HEK293 (cell line): ENCODE results near the gene FRA10AC1.

Source experiments
- CTCF ChIA-PET: fragments of 350-600 bp; formaldehyde crosslinking; extraction: SDS; loops from one replicate; lab custom pipeline; 2021; ENCODE audit warnings: antibody characterized with exemption; lab: Yijun Ruan, JAX
- POLR2A ChIA-PET: fragments of 300-600 bp; formaldehyde crosslinking; extraction: SDS; loops from one replicate; lab custom pipeline; 2020; ENCODE audit warnings: antibody characterized with exemption, inconsistent platforms; lab: Yijun Ruan, JAX
- H3K27ac ChIP-seq: fragments of 200-500 bp; sonication (Bioruptor generic); 2 replicates; pipeline ENCODE4 v1.5.1; 2014; ENCODE audit warnings: low read depth, low read length, control low read depth, inconsistent platforms; ENCODE audit errors: extremely low read depth
- H3K36me3 ChIP-seq, 2 experiments: fragments of 200-500 bp in 1 of 2; sonication (Bioruptor generic) in 1 of 2; 1 replicate in 1 of 2; 2 replicates in 1 of 2; pipeline ENCODE4 v1.5.1; 2014 to 2017; ENCODE audit warnings: inconsistent platforms in 2 of 2, low read length in 2 of 2; ENCODE audit not compliant: control insufficient read depth in 2 of 2, insufficient read depth in 1 of 2
- H3K4me1 ChIP-seq: fragments of 200-500 bp; sonication (Bioruptor generic); 2 replicates; pipeline ENCODE4 v1.5.1; 2014; ENCODE audit warnings: mild to moderate bottlenecking, low read length, inconsistent platforms; ENCODE audit not compliant: control insufficient read depth, insufficient read depth
- H3K4me3 ChIP-seq: 2 replicates; pipeline ENCODE4 v1.5.1; 2011; ENCODE audit warnings: low read depth, mild to moderate bottlenecking, control low read depth, low read length, moderate library complexity
- H3K9me3 ChIP-seq: fragments of 200-500 bp; sonication (Bioruptor generic); 2 replicates; pipeline ENCODE4 v1.5.1; 2014; ENCODE audit warnings: low read depth, low read length, inconsistent platforms; ENCODE audit not compliant: control insufficient read depth, insufficient read depth
- ATF2 ChIP-seq: fragments of 450-650 bp; formaldehyde crosslinking; IDR thresholded peaks from 2 replicates; pipeline ENCODE4 v1.5.1; 2016; ENCODE audit warnings: missing biosample characterization, missing genetic modification characterization, low read depth
- CTCF ChIP-seq: fragments of 450-650 bp; formaldehyde crosslinking; IDR thresholded peaks from 2 replicates; pipeline ENCODE4 v1.5.1; 2016; ENCODE audit warnings: missing biosample characterization, missing genetic modification characterization
- GLIS2 ChIP-seq: fragments of 450-650 bp; formaldehyde crosslinking; IDR thresholded peaks from 2 replicates; pipeline ENCODE4 v1.5.1; 2016; ENCODE audit warnings: missing biosample characterization, missing genetic modification characterization
- HIC1 ChIP-seq: fragments of 450-650 bp; formaldehyde crosslinking; IDR thresholded peaks from 2 replicates; pipeline ENCODE4 v1.5.1; 2016; ENCODE audit warnings: missing biosample characterization, missing genetic modification characterization
- OSR2 ChIP-seq: fragments of 450-650 bp; formaldehyde crosslinking; IDR thresholded peaks from 2 replicates; pipeline ENCODE4 v1.5.1; 2016; ENCODE audit warnings: missing biosample characterization, missing genetic modification characterization
- YY2 ChIP-seq: fragments of 450-650 bp; formaldehyde crosslinking; IDR thresholded peaks from 2 replicates; pipeline ENCODE4 v1.5.1; 2016; ENCODE audit warnings: missing biosample characterization, missing genetic modification characterization
- ZBTB17 ChIP-seq: fragments of 450-650 bp; formaldehyde crosslinking; IDR thresholded peaks from 2 replicates; pipeline ENCODE4 v1.5.1; 2016; ENCODE audit warnings: missing biosample characterization, missing genetic modification characterization
- ZBTB44 ChIP-seq: fragments of 450-650 bp; IDR thresholded peaks from 2 replicates; pipeline ENCODE4 v1.5.1; 2018; ENCODE audit warnings: missing biosample characterization, mild to moderate bottlenecking, missing genetic modification characterization
- ZFHX2 ChIP-seq: fragments of 450-650 bp; formaldehyde crosslinking; conservative IDR thresholded peaks from 2 replicates; pipeline ENCODE4 v1.5.1; 2016; ENCODE audit warnings: missing biosample characterization, missing genetic modification characterization
- ZIC2 ChIP-seq: fragments of 450-650 bp; formaldehyde crosslinking; IDR thresholded peaks from 2 replicates; pipeline ENCODE4 v1.5.1; 2016; ENCODE audit warnings: missing biosample characterization, missing genetic modification characterization
- ZNF19 ChIP-seq: fragments of 450-650 bp; formaldehyde crosslinking; IDR thresholded peaks from 2 replicates; pipeline ENCODE4; 2016; ENCODE audit warnings: missing biosample characterization, missing genetic modification characterization, low read depth
- ZNF202 ChIP-seq: fragments of 450-650 bp; formaldehyde crosslinking; IDR thresholded peaks from 2 replicates; pipeline ENCODE4 v1.5.1; 2016; ENCODE audit warnings: missing biosample characterization, missing genetic modification characterization, borderline replicate concordance
- ZNF23 ChIP-seq: fragments of 450-650 bp; formaldehyde crosslinking; IDR thresholded peaks from 2 replicates; pipeline ENCODE4 v1.5.1; 2016; ENCODE audit warnings: missing biosample characterization, missing genetic modification characterization, borderline replicate concordance
- ZNF280D ChIP-seq: fragments of 450-650 bp; formaldehyde crosslinking; IDR thresholded peaks from 2 replicates; pipeline ENCODE4 v1.5.1; 2016; ENCODE audit warnings: missing biosample characterization, missing genetic modification characterization
- ZNF324 ChIP-seq: fragments of 450-650 bp; formaldehyde crosslinking; IDR thresholded peaks from 2 replicates; pipeline ENCODE4 v1.5.1; 2016; ENCODE audit warnings: missing biosample characterization, missing genetic modification characterization
- ZNF354C ChIP-seq: fragments of 450-650 bp; formaldehyde crosslinking; IDR thresholded peaks from 2 replicates; pipeline ENCODE4 v1.5.1; 2016; ENCODE audit warnings: missing biosample characterization, missing genetic modification characterization, low read depth, borderline replicate concordance
- ZNF549 ChIP-seq: fragments of 450-650 bp; IDR thresholded peaks from 2 replicates; pipeline ENCODE4 v1.5.1; 2018; ENCODE audit warnings: missing biosample characterization, missing genetic modification characterization, mild to moderate bottlenecking, inconsistent platforms, moderate library complexity
- ZNF571 ChIP-seq: fragments of 450-650 bp; formaldehyde crosslinking; IDR thresholded peaks from 2 replicates; pipeline ENCODE4 v1.5.0; 2017; ENCODE audit warnings: missing biosample characterization, missing genetic modification characterization
- ZNF654 ChIP-seq: fragments of 450-650 bp; formaldehyde crosslinking; IDR thresholded peaks from 2 replicates; pipeline ENCODE4 v1.5.1; 2016; ENCODE audit warnings: low read depth, missing biosample characterization, missing genetic modification characterization
- ZNF664 ChIP-seq: fragments of 450-650 bp; formaldehyde crosslinking; IDR thresholded peaks from 2 replicates; pipeline ENCODE4 v1.5.1; 2016; ENCODE audit warnings: missing biosample characterization, missing genetic modification characterization
- ZNF791 ChIP-seq: fragments of 450-650 bp; formaldehyde crosslinking; IDR thresholded peaks from 2 replicates; pipeline ENCODE4 v1.5.1; 2016; ENCODE audit warnings: missing biosample characterization, missing genetic modification characterization
- ZSCAN18 ChIP-seq: fragments of 450-650 bp; formaldehyde crosslinking; IDR thresholded peaks from 2 replicates; pipeline ENCODE4 v1.5.1; 2016; ENCODE audit warnings: missing biosample characterization, missing genetic modification characterization

FRA10AC1 gene

GRCh38 chr10:93680412-93681047, 21.9 kb downstream of the FRA10AC1 start:
- ChIA-PET CTCF (interaction anchor here (0.5 to 8.4 kb wide), 28 partner anchors 10 to 883 kb away, joined by 3 to 110 read pairs (median 4); no protein-coding TSS in a partner anchor), POLR2A (interaction anchor here (1.5 kb wide), 1 partner anchor 126 kb away, joined by 3 read pairs; no protein-coding TSS in a partner anchor)
- Histone ChIP-seq H3K36me3 (peaks cover 34 to 45% of the 10 kb centered on the region in 2 experiments), H3K27ac (no peak overlapping the region), H3K4me1 (no peaks in the 10 kb centered on the region), H3K9me3 (no peaks in the 10 kb centered on the region), H3K4me3 (no peak overlapping the region)
- TF ChIP-seq ZBTB17 (peak; percentile 31; the same call in 1 of the 2 replicates), ZNF354C (tag by site-specific recombination) (no peak), ZSCAN18 (no peak), YY2 (tag by site-specific recombination) (no peak), ZIC2 (no peak), ZNF549 (tag by site-specific recombination) (no peak), ZFHX2 (tag by site-specific recombination) (no peak), ATF2 (tag by site-specific recombination) (no peak), ZNF654 (tag by site-specific recombination) (peak; percentile 81), OSR2 (tag by site-specific recombination) (no peak), ZNF664 (tag by site-specific recombination) (no peak), ZNF202 (no peak), ZBTB44 (tag by site-specific recombination) (peak; percentile 50; the same call in 1 of the 2 replicates), GLIS2 (tag by site-specific recombination) (no peak), CTCF (tag by site-specific recombination) (0 out of 2 replicates have a peak, but pooled peaks have one; percentile 13)

GRCh38 chr10:93678805-93679587, 23.4 kb downstream of the FRA10AC1 start:
- POLR2A ChIA-PET, result no interaction called here
- no peak overlapping the region for H3K27ac ChIP-seq
- TF ChIP-seq ZNF280D (tag by site-specific recombination), result no peak
- TF ChIP-seq ZNF324 (tag by site-specific recombination), result no peak
- TF ChIP-seq ZNF571, result no peak
- TF ChIP-seq ZNF23 (tag by site-specific recombination), result no peak
- no peak for TF ChIP-seq HIC1 (tag by site-specific recombination)
- TF ChIP-seq ZNF19 (tag by site-specific recombination), result no peak
- TF ChIP-seq ZNF791, result no peak

More at GRCh38 chr10:93678805-93679587, 23.4 kb downstream of the FRA10AC1 start:
- Histone ChIP-seq H3K4me3 (no peak overlapping the region), H3K4me1 (no peaks in the 10 kb centered on the region), H3K9me3 (no peaks in the 10 kb centered on the region), H3K36me3 (peaks cover 42 to 57% of the 10 kb centered on the region in 2 experiments)
- CTCF ChIA-PET, result interaction anchor here (0.6 to 8.4 kb wide), 12 partner anchors 29 to 322 kb away, joined by 3 to 110 read pairs (median 6); partner anchors contain the start of gene MYOF
